Stimulated activated CD8-positive, alpha-beta memory T cell treated with anti-CD3 and anti-CD28 coated beads, Interleukin-7, amount 100 ng/mL, for 1 hour (primary cell): ENCODE measurements around the gene ITIH4.

ENCODE experiments used
- DNase-seq, 2 donors: peaks; one replicate each; pipeline ENCODE4 v3.0.0-alpha.2; 2020; ENCODE audit warnings: low read depth in 2 of 2

The ITIH4 gene

DNA sequence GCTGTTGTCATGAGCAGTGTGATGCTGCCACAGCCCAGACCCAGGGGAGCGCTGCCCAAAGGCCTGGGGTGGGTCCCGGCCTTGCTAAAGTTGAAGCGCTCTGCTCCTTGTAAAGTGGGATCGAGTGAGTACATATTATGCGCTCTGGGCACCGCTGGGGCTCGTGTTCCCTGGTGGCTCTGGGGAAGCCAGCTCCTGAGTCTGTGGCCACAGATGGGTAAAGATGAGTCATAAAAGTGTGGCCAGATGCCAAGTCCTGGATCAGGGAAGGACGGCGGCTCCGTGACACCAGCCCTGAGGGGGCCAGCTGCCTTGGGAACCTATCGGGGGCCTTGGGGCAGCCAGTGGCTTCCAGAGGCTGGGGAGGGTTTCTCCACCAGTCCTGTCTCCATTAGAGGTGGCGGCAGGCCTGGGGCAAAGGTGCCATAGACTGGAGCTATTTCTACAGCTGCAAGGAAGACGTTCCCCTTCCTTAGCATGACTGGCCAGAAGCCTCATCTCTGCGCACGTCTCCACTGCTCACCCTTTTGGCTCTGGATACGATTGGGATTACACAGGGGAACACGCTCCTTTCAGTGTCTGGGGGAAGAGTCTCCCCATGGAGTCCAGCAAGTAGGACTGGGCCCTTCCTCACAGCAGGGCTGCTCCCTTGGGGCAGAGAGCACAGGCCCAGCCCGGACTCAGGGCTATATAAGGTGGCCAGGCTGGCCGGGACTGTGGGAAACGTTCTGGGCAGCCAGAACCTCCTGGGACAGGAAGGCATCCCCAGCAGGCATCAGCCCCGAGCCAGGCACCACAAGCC lies 1.2 kb upstream of the ITIH4 start:
- no peak for DNase-seq

DNA sequence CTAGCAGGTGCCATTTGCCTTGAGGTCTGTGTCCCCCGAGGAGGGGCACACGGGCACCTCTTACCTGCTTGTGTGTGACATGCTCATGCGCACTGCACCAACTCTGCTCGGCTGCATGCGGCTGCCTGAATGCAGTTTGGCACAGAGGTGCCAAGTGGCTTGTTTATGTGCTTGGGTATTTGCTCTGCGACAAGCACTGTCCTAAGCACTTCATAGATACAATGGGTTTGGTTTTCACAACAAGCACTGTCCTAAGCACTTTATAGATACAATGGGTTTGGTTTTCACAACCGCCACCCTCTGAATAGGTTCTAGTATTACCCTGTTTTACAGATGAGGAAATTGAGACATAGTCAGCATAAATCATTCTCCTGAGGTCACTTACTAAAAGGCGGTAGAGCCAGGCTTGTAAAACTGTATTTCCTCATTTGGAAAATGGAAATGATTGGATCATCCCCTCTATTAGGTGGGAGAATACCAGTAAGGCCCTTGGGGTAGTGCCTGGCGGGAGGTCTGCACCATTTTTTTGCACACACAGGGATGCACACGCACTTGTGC lies 487 bp downstream of the ITIH4 start:
- no peak for DNase-seq

DNA sequence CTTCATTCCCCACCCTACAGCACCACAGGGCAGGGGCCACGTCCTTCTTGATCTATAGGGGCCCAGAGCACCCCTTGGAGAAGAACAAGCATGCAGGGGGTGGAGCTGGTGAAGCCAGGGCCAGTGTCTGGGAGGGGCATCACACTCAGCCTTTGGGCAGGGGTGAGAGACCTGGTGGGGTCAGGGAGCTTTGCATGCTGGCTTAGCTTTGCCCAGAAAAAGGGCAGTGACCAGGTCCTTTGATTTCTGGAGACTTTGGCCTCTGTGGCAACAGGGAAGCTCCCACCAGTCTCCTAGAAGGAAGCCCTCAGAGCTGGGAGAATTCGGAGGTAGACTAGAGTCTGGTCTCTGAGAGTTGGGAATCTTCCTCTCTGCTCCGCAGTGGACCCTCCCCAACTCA lies 990 bp downstream of the ITIH4 start:
- DNase-seq: no peak

DNA sequence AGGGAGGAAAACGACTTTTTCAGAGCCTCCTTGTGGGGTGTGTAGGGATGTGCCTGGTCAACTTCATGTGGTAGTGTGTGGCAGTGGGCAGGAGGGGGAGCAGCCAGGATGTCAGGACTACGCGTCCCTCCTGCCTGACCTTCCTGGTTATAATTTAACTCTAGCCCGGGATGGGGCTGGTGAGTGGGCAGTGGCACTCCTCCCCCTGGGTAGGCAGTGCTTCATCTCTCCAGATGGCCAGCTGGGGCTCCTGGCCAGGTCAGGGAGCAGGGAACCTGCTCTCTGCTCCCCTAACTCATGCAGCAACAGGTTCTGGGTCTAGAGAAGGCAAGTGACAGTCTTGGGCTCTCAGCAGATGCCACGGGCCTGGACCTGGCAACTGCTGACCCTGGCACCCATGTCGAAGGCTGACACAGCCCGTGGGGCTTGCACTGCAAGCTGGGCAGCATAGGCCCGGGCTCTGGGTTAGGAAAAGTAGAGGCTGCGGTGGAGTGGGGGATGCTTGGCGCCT lies 2.6 kb downstream of the ITIH4 start:
- DNase-seq: no peak

DNA sequence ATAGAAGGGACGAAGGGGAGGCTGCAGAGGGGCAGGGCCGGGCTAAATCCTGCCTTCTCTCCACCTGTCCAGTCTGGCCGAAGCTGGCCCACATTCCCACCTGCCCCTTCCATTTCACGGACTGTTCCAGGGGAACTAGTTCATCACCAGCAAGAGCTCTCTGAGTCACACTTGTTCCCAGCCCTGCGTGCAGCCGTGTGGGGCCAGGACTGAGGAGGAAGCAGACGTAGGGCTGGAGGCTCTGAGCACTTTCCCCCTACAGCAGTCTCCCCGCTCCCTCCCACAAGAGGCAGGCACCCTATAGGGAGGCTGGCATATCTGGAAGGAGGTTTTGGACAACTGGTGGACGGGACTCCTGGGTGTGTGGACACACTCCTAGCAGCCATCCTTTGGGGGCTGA lies 3.0 kb downstream of the ITIH4 start:
- no peak for DNase-seq

DNA sequence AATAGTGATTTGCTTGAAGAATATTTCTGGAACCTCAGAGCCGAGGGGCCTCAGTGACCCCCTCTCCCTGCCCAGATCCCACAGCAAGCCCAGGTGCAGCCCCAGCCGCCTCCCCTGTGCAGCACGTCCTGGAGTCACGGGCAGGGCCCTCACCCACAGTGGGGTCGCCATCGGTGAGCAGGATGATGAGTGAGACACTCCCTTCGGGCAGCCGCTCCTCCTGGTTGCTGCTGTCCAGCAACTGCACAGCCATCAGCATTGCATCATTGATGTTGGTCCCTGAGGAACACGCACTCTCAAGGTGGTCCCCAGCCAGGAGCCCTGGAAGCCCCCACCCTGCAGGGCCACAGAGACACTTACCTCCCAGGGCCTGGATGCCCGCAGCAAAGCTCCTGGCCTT lies 6.4 kb downstream of the ITIH4 start:
- DNase-seq: no peak

DNA sequence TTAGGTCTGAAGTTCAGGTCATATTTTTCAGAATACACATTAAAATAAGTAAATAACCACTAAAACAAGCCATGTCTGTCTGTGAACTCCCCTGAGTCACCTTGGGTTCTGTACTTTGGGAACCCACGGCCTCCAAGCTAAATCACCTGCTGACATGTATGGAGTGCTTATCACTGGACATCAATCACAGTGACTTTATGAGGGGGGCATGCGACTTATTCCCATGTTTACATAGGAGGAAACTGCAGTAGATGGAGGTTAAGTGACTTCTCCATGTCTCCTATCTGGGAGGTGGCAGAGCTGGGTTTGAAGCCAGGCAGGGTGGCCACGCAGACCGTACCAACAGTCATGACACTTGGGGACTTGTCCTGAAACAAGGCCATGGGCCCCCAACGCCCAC lies 8.1 kb downstream of the ITIH4 start:
- no peak for DNase-seq

DNA sequence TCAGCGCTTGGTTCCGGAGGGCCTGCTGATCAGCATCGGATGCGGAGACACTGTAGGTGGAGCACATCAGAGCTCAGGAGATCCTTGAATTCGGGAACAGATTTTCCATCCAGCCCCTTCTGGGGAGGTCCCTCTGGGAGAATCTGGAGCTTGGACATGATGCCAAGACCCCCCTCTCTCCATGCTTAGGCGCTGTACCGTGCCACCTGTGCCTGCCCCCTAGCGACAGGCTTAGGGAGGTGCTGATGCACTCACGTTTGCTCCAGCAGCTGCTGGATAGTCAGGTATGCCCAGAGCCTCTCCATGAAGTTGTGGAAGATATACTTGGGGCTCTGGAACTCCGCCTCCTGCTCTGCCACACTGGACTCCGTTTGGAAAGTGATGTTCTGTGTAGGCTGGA lies 9.7 kb downstream of the ITIH4 start:
- DNase-seq: no peak

DNA sequence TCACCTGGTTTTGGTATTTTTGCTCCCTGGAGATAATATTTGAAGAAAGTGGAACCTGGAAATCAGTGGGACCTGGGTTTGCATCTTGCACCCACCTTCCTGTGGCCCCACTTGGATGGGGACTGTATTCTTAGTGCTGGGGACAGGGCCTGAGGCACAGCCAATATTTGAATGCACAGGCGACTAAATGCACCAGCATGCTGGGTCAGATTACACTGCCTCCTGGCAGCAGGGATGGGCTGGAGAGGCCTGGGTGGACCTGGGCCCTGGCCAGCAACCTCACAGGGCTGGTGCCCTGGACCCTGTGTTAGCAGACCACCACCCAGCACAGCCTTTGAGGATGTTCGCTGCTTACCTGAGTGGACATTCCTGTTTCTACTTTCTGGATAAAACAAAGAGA lies 10.5 kb downstream of the ITIH4 start:
- no peak for DNase-seq

DNA sequence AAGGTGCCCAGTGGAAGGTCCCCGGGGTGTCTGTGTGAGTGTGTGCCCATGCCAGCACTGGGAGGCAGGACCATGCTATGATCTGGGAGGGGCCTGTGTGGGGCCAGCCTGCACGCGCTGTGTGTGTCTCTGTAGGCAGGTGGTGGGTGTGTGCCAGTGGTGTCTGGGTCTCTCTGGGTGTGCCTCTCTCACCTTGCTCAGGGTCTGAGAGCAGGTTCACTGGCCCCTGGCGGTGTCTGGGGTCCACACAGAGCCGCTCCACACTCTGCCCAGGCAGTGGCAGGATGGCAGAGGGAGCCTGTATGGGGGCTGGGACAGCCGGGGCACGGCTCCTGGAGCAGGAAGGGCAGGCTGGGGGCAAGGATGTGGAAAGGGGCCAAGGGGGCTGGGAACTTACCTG lies 12.6 kb downstream of the ITIH4 start:
- no peak for DNase-seq

DNA sequence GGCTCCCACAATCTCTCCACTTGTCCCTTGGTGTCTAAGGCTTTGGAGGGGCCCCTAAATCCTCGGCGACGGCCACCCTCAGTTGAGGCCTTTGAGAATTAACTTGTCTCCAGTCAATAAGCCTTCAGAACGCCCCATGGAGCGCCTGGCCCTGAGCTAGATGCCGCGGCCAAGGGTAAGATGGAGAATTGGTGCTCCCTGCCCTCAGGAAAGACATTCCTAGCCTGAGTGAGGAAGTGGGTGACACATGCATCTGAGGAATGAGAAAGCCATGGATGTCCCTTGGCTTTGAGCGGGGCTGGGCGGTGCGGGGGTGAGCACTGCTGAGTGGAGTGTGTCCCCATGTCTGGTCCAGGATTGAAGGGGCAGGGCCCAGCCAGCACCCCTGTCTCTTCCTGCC lies 13.3 kb downstream of the ITIH4 start:
- no peak for DNase-seq

DNA sequence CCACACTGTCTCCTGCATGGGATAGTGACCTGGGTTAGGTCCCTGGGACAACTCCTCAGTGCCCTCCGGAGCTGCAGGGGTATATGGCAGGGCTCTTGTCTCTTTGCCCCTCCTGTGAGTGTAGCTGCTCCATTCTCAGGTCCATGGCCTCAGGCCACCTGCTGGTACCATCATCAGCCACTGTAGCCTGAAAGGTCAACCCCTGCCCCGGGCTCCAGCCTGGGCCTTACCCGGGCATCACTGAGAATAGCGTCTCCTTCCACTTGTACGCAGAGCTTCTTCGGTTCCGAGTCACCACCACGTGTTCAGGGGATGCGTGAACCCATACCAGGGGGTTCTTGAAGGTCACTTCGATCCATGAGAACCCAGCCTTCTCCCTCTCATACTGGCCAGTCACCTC lies 13.8 kb downstream of the ITIH4 start:
- no peak for DNase-seq

DNA sequence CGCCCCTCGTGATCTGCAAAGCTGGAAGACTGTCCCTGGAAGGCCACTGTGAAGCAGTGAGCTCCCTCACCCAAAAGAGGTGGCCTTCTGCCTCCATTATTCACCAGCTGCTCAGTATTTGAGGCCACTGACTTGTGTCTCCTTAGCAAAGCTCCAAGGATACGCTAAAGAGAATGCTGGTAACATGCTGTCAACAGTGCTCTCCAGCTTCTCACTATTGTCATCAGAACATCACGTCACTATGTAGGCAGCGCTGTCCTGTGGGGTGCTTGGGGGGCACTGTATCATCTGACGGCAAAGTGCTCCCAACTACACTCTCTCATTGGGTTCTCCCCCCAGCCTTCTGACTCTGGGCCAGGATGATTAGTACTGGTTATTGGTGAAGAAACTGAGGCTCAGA lies 14.3 kb downstream of the ITIH4 start:
- DNase-seq: no peak

DNA sequence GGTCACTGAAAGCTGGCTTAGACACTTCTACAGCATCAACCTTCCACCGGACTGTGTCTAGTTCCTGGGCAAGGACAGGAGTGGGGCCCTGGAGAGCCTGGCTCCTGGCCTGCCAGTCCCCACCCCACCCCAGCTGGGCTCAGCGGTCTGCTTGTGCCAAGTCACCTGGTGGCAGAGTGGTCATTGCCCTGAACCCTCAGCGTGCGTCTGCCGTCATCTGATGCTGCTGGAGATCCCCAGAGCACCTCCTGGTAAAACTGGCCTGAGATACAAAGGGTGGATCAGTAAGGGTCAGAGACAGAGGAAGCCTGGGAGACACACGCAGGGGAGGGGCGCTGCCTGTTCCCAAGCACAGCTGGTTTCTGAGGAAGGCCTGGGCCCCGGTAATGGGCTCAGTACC lies 16.7 kb downstream of the ITIH4 start:
- no peak for DNase-seq

DNA sequence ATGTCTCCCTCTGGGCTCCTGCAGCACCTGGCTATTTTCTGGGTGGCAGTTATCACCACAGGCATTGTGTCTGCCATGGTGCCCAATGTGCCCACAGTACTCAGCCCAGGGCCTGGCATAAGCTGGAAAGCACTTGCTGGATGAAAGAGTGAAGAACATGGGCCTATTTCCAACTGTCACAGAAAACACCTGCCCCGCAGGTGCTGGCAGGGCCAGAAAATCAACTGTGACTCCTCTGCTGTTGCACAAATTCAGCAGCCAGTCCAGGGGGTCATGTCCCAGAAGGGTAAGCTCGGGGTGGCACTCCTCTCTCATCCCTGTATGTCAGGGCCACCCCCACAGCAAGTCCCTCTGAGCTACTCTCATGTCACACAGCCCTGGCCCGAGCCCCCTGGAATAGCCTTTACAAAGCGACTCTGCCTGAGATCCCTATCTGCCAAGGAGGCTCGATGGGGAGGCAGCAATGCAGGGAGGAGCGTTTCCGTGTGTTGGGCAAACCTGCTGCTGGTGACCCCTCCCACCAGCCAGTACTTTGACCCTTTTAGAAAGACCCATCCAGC lies 18.9 kb downstream of the ITIH4 start:
- DNase-seq: no peak

DNA sequence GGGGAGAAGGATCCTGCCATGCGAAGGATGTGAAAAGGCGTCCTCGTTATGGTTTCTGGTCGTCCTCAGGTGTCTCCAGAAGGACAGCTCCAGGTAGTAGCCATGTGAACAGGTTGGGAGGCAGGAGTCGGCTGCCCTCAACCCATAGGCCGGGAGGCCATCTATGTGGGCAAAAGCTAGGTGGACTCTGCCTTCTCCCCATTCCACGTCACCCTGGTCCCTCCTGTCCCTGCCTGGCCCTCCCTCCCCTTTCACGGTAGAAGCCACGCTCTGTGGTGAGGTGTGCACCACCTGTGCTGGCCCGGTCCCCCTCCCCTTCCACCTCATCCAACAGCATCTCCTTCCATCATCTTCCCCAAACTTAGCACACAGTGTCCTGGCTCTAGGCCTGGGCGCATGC lies 19.5 kb downstream of the ITIH4 start:
- DNase-seq: no peak

DNA sequence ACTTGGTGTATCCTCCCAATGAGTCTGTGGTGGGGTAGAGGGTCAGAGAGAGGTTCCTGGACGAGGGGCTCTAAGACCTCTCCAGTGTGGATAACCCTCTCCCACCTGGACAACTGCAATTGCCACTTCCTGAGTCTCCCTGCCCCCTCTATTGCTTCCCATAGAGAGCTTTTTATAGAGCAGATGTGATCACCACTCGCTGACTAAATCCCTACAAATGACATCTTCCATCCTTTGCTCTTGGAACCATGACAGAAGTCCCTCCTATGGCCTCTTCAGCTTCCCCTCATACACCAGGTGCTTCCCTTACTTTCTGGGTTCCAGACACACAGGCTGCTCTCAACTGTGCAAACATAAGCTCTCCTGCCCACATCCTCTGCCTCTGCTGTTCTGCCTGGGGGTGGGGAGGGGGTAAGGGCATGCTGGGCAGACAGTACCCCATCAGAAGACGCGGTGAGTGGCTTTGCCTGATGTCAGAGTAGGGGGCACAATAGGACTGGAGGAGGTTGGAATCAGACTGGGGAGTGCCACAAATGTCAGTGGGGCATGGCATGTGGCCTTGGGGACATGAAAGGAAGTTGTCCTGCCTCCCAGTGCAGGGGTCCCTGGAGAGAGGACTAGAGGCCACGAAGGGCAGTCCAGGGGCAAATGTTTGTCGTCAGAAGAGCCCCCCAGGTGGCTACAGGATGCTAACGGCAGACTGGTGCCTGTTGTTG lies 20.7 kb downstream of the ITIH4 start:
- no peak for DNase-seq

DNA sequence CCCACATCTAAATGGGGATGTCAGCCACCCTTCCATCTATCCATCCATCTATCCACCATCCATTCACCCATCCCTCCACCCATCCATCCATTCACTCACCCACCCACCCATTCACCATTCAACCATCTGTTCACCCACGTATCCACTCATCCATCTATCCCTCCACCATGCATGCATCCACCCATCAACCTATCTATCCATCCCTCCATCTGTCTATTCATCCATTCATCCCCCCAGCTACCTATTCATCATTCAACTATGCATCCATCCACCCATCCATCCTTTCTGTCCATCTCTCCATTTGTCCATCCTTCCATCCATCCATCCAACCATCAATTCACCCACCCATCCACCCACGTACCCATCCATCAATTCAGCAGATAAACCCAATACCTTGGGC lies 21.3 kb downstream of the ITIH4 start:
- DNase-seq: no peak

DNA sequence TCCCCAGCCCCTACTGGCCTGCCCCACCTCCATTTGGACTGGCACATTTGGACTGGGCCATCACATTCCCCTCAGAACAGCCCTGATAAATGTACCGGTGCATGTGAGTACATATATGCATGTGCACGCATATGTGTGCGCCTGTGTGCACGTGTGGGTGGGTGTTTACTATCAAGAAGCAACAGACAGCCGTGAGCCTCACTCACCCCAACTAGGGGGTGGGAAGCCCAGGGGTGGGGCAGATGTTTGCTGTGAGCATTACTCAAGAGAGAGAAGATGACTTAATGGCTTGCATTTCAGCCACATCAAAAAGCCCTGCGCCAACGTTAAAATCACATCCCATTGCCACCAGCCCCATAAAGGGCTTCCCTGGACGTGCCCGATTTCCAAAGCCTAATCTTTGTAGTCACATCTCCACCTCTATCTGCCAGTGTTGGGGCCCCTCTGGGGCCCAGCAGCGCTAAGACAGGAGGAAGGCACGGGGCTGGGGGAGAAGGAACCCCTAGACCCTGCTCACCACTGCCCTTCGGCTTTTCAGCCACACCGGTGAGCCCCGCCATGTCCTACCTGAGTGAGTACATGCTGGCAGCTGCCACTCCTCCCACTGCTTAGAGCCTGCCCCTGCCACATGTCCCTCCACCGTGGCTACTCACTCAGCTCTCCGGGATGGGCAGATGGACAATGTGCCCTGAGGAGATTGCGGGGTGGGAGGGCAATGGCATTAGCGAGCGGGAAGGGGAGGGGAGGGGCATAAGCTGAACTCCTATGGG lies 25.0 kb downstream of the ITIH4 start:
- DNase-seq: no peak

DNA sequence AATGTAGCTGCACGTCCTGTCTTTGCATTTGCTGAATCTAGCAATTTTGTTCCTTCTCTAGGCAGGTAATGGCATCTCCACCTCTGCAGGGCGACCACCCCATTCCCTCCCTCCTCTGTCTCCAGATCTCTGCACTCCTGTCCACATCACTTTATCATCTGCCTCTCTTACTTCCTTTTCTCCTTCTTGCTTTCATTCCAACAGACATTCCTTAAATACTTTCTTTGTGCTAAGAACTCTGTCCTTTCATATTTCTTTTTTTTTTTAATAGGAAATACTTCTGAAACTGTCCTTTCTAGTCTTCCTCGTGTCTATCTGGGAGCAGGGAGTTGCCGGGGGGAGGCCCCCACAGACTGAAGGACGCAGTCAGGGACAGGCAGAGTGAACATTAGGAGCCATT lies 28.6 kb downstream of the ITIH4 start:
- DNase-seq: no peak

DNA sequence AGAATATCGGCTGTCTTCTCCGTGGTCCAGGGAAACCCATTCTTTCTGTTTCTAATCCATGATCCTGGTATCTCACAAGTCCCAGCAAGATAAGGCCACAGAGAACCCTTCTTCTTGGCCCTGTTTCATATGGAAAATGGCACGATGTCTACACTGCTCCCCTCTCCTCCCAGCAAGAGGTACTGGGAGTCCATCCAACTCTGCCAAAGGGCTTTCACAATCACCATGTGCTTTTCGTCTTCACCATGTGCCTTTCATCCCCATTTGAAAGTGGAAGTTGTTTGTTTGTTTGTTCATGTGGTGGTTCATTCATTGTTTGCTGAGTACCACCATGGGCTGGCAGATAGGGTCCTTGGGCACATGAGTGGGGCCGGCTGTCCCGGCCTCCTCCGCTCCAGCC lies 30.4 kb downstream of the ITIH4 start:
- DNase-seq: no peak

DNA sequence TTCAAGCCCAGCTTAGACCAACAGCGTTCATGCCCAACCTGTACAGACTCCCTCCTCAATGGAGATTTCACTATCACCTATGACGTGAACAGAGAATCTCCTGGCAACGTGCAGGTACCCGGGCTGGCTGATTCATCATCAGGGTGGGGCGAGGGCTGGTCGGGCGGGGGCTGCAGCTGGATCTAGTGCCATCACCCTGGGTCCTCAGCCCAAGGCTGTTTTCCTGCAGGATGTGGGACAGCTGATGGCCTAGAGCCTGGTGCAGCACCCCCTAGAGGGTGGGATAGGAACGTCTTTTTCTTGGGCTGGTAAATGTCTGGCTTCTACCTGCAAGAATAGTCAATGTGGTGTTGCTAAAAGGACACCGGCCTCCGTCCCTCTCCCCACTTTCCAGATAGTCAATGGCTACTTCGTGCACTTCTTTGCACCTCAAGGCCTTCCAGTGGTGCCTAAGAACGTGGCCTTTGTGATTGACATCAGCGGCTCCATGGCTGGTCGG lies 31.4 kb downstream of the ITIH4 start:
- DNase-seq: no peak
